ENCODE results near the gene DNAH11.

- TF ChIP-seq POLR2A (IDR thresholded peaks at IDR 0.05), result no peak
- no peak for TF ChIP-seq CTCF (IDR thresholded peaks at IDR 0.05)
- TF ChIP-seq POLR2AphosphoS5 (IDR thresholded peaks at IDR 0.05), result no peak
- TF ChIP-seq EP300 (IDR thresholded peaks at IDR 0.05), result no peak
Observed at GRCh38 chr7:21893401-21893800, 350.6 kb downstream of the DNAH11 start.

All from upper lobe of left lung (tissue), 4 donors.